Transverse colon (tissue), 4 donors: Measurements from ENCODE around the gene KANK4. TPM values are rescaled to one million over a fixed set of nuclear protein-coding genes. Genes with fewer than 3 reads are reported as not detected.
A peak's percentile ranks its signal among the peaks of the same experiment; 100 is the strongest.

ENCODE experiments used
- DNase-seq: peaks from one replicate; pipeline ENCODE4 v3.0.0-alpha.2; 2019
- H3K27ac ChIP-seq, 4 donors: fragments of 200-600 bp; sonication (generic); 2 replicates each; pipeline ENCODE4 v1.5.1; 2016 to 2018; ENCODE audit warnings: inconsistent platforms in 4 of 4
- H3K27me3 ChIP-seq: fragments of 200-600 bp; sonication (generic); 2 replicates; pipeline ENCODE4 v1.5.1; 2017; ENCODE audit warnings: inconsistent platforms
- H3K36me3 ChIP-seq, 4 donors: fragments of 200-600 bp; sonication (generic); 2 replicates each; pipeline ENCODE4 v1.5.1; 2017 to 2019; ENCODE audit warnings: inconsistent platforms in 4 of 4
- H3K4me1 ChIP-seq, 4 donors: fragments of 200-600 bp; sonication (generic); 2 replicates each; pipeline ENCODE4 v1.5.1; 2017 to 2020; ENCODE audit warnings: inconsistent platforms in 4 of 4
- H3K4me3 ChIP-seq, 4 donors: fragments of 200-600 bp; sonication (generic); 1 replicate in 1 of 4; 2 replicates in 3 of 4; pipeline versions ENCODE4 v1.5.1 to v1.6.1; 2017 to 2019; ENCODE audit warnings: inconsistent platforms in 4 of 4
- H3K9me3 ChIP-seq, 2 donors: fragments of 200-600 bp; sonication (generic); 2 replicates each; pipeline ENCODE4 v1.5.1; 2017 to 2019; ENCODE audit warnings: inconsistent platforms in 2 of 2
- EP300 ChIP-seq: sonication (generic); formaldehyde crosslinking; IDR thresholded peaks from one replicate; pipeline ENCODE4 v1.6.1; 2017; ENCODE audit warnings: antibody characterized with exemption, low read depth
- POLR2A ChIP-seq: fragments of 450-650 bp; IDR thresholded peaks from one replicate; pipeline ENCODE4 v1.6.1; 2016; ENCODE audit warnings: antibody characterized with exemption, mild to moderate bottlenecking, moderate library complexity
- POLR2AphosphoS5 ChIP-seq, 3 donors: sonication (generic); formaldehyde crosslinking; IDR thresholded peaks; one replicate each; pipeline ENCODE4 v1.6.1; 2016; ENCODE audit warnings: antibody characterized with exemption in 3 of 3
- whole genome bisulfite sequencing, 2 donors: methylation state at CpG; one replicate each; pipeline ENCODE4 v1.1.5; 2018; ENCODE audit warnings: low coverage in 1 of 2; 5-methylcytosine and 5-hydroxymethylcytosine counted together
- in situ Hi-C, 4 donors: fragments of 200-750 bp; cut with MboI; loops; one replicate each; pipeline versions ENCODE4 v1.15.0 to v1.15.1; 2017; ENCODE audit warnings: low sequenced_read_pairs in 3 of 4, low pct_ligation_motif_present in 1 of 4, low pct_unique_long_range_greater_than_20kb in 1 of 4
- intact Hi-C: fragments of 100-400 bp; cut with DNase I; formaldehyde crosslinking; loops from one replicate; pipeline ENCODE4 v1.15.1; 2023; ENCODE audit warnings: low total_unique reads
- total RNA-seq, 4 donors: library from RNA; depleted of rRNA; stranded (reverse); fragments of >200 nt; gene quantifications; one replicate each; pipeline ENCODE4 v1.1.0, GENCODE V29; 2016
- TF ChIP-seq, protein P1 (sequence below), 5 experiments: fragments of 200-600 bp in 3 of 5; fragments of 450-650 bp in 2 of 5; sonication (generic) in 3 of 5; IDR thresholded peaks; 1 replicate in 2 of 5; 2 replicates in 3 of 5; pipeline ENCODE4 v1.5.1; 2016 to 2017; ENCODE audit warnings: antibody characterized with exemption in 5 of 5, inconsistent platforms in 3 of 5, mild to moderate bottlenecking in 2 of 5, moderate library complexity in 1 of 5

Gene KANK4
- total RNA-seq, 4 donors from 2014 or later, result 1.2 to 1.3 TPM; not detected in 2

DNA sequence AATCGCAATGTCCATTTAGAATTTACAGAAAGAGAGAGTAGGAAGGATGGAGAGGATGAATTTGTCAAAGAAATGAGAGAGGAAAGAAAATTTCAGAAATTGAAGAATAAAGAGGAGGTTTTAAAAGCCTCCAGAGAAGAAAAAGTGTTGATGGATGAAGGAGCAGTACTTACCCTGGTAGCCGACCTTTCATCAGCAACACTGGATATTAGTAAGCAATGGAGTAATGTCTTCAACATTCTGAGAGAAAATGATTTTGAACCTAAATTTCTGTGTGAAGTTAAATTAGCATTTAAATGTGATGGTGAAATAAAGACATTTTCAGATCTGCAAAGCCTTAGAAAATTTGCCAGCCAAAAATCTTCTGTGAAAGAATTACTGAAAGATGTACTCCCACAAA lies 112.0 kb downstream of the KANK4 start:
- TF ChIP-seq POLR2AphosphoS5 (IDR thresholded peaks at IDR 0.05) (no peak), POLR2A (no peak), EP300 (no peak)
- TF ChIP-seq, protein P1, sequence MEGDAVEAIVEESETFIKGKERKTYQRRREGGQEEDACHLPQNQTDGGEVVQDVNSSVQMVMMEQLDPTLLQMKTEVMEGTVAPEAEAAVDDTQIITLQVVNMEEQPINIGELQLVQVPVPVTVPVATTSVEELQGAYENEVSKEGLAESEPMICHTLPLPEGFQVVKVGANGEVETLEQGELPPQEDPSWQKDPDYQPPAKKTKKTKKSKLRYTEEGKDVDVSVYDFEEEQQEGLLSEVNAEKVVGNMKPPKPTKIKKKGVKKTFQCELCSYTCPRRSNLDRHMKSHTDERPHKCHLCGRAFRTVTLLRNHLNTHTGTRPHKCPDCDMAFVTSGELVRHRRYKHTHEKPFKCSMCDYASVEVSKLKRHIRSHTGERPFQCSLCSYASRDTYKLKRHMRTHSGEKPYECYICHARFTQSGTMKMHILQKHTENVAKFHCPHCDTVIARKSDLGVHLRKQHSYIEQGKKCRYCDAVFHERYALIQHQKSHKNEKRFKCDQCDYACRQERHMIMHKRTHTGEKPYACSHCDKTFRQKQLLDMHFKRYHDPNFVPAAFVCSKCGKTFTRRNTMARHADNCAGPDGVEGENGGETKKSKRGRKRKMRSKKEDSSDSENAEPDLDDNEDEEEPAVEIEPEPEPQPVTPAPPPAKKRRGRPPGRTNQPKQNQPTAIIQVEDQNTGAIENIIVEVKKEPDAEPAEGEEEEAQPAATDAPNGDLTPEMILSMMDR (IDR thresholded peaks at IDR 0.05), result no peak
- Histone ChIP-seq H3K9me3 (peaks cover 11 to 13% of the 10 kb centered on the region in 2 donors), H3K36me3 (no peaks in the 10 kb centered on the region), H3K27ac (no peak overlapping the region), H3K4me1 (no peaks in the 10 kb centered on the region), H3K27me3 (no peaks in the 10 kb centered on the region), H3K4me3 (no peak overlapping the region)
- in situ Hi-C loops, result no loop called here
- no peak for DNase-seq
- intact Hi-C loops, result no loop called here
- WGBS, 2 donors, result 90 to 100% methylated on average over 2 of the region's 2 CpGs

DNA sequence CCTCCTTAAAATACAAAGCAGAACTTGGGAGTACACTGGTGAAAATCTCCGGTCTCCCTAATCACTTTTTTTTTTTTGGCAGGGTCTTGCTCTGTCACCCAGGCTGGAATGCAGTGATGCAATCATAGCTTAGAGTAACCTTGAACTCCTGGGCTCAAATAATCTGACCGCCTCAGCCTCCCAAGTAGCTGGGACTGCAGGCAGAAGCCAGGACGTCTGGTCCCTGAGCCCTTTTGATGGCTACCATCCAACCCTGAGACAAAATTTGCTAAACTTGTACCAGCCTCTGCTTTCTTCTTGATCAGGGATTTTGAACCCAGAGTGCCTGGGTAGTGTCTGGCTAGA lies 120.5 kb downstream of the KANK4 start:
- Histone ChIP-seq H3K36me3 (no peaks in the 10 kb centered on the region), H3K27ac (no peak overlapping the region), H3K4me3 (no peak overlapping the region), H3K9me3 (no peaks in the 10 kb centered on the region), H3K27me3 (peaks cover 11% of the 10 kb centered on the region), H3K4me1 (peaks cover 0 to 16% (median 2%) of the 10 kb centered on the region in 4 donors)
- intact Hi-C loops (no loop called here), in situ Hi-C loops (no loop called here)
- DNase-seq, result no peak
- TF ChIP-seq EP300 (no peak), POLR2AphosphoS5 (IDR thresholded peaks at IDR 0.05) (no peak), POLR2A (no peak)
- TF ChIP-seq, protein P1 (IDR thresholded peaks at IDR 0.05), result no peak
- WGBS, 2 donors, result 25 to 29% methylated on average over 3 of the region's 3 CpGs

GRCh38 chr1:62198069-62198780 lies 121.0 kb downstream of the KANK4 start:
- 25 to 33% methylated on average over 4 to 14 of the region's 14 CpGs for WGBS, 2 donors
- peaks cover 11% of the 10 kb centered on the region for H3K27me3 ChIP-seq

GRCh38 chr1:62196086-62196690 lies 123.0 kb downstream of the KANK4 start:
- Histone ChIP-seq H3K27me3 (peaks cover 11% of the 10 kb centered on the region), H3K4me1 (peaks cover 0 to 16% (median 2%) of the 10 kb centered on the region in 4 donors), H3K9me3 (no peaks in the 10 kb centered on the region), H3K36me3 (no peaks in the 10 kb centered on the region), H3K27ac (peak overlapping the region in 2 of 4 donors; percentile 62 to 81), H3K4me3 (peak overlapping the region in 3 of 4 donors; percentile 28 to 49 (median 45))
- no peak for DNase-seq
- in situ Hi-C loops (no loop called here), intact Hi-C loops (no loop called here)
- TF ChIP-seq POLR2AphosphoS5 (IDR thresholded peaks at IDR 0.05) (no peak), POLR2A (no peak), EP300 (no peak)
- TF ChIP-seq, protein P1 (IDR thresholded peaks at IDR 0.05), result no peak
- WGBS, 2 donors, result 47 to 64% methylated on average over 9 to 17 of the region's 17 CpGs

More at GRCh38 chr1:62198069-62198780, 121.0 kb downstream of the KANK4 start:
- H3K36me3 ChIP-seq, result no peaks in the 10 kb centered on the region
- in situ Hi-C loops (no loop called here), intact Hi-C loops (no loop called here)
- H3K9me3 ChIP-seq, result no peaks in the 10 kb centered on the region
- H3K4me1 ChIP-seq, result peaks cover 0 to 16% (median 2%) of the 10 kb centered on the region in 4 donors
- no peak overlapping the region for H3K27ac ChIP-seq
- no peak for DNase-seq
- no peak overlapping the region for H3K4me3 ChIP-seq
- TF ChIP-seq, protein P1 (IDR thresholded peaks at IDR 0.05), result no peak
